Tibial nerve (tissue), 3 donors: ENCODE results near the gene HOTAIR.

ENCODE experiments used
- CTCF ChIP-seq, 5 experiments: fragments of 200-600 bp in 3 of 5; fragments of 450-650 bp in 2 of 5; sonication (generic) in 3 of 5; IDR thresholded peaks; one replicate each; pipeline ENCODE4 v1.5.1; 2016 to 2019; ENCODE audit warnings: antibody characterized with exemption in 5 of 5, mild to moderate bottlenecking in 3 of 5, moderate library complexity in 2 of 5
- POLR2A ChIP-seq, 2 donors: fragments of 450-650 bp; IDR thresholded peaks; one replicate each; pipeline ENCODE4 v1.6.1; 2017; ENCODE audit warnings: antibody characterized with exemption in 2 of 2, mild to moderate bottlenecking in 2 of 2, moderate library complexity in 2 of 2

DNA sequence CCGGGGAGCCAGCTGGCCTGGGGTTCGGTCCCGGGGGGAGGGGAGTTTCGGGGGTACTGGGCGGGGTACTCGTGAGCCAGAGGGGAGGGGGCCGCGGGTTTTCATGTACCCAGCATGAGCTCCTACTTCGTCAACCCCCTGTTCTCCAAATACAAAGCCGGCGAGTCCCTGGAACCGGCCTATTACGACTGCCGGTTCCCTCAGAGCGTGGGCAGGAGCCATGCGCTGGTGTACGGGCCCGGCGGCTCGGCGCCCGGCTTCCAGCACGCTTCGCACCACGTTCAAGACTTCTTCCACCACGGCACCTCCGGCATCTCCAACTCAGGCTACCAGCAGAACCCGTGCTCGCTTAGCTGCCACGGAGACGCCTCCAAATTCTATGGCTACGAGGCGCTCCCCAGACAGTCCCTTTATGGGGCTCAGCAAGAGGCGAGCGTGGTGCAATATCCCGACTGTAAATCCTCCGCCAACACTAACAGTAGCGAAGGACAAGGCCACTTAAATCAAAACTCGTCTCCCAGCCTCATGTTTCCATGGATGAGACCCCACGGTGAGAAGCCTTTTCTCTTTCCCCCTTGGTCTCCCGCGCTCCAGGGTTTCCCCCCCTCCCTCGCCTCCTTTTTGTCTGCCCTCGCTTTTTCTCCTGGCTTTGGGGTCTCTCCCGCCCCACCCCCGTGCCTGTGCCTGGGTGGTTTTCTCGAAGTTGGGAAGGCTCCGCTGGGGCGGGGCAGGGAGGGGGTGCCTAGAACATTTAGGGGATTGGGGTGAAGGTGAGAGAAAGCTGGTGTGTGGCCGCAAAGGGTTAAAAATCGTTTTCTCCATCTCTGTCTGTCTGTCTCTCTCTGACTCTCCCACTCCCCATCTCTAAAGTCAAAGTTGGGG is 34.7 kb upstream of the HOTAIR start:
- TF ChIP-seq CTCF (IDR thresholded peaks at IDR 0.05) (no peak), POLR2A (IDR thresholded peaks at IDR 0.05) (no peak)
